Activated CD8-positive, alpha-beta memory T cell treated with anti-CD3 and anti-CD28 coated beads for 1 hour (primary cell): ENCODE measurements around the gene FATE1.

Experiments used
- DNase-seq, 2 donors: peaks; one replicate each; pipeline ENCODE4 v3.0.0-alpha.2; 2020; ENCODE audit warnings: low read depth in 1 of 2; ENCODE audit errors: extremely low read depth in 1 of 2

The FATE1 gene

DNA sequence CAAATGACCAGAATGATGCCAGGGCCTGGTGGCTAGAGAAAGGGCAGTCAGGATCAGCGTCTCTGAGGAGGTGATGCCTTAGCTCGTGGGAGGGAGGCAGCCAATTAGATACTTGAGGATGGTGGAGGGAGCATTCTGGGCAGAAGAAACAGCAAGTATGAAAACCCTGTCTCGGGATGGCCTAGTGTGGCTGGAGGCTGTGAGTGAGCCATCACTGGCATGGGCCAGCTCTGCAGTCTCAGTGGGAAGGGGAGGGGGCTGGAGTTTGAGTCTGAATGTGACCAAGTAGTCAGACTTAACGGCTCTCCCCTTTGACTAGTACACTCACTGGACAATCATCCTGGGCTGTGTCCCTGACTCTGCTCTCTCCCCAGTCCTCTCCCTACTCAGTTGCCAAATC lies 25.8 kb downstream of the FATE1 start:
- DNase-seq: no peak

DNA sequence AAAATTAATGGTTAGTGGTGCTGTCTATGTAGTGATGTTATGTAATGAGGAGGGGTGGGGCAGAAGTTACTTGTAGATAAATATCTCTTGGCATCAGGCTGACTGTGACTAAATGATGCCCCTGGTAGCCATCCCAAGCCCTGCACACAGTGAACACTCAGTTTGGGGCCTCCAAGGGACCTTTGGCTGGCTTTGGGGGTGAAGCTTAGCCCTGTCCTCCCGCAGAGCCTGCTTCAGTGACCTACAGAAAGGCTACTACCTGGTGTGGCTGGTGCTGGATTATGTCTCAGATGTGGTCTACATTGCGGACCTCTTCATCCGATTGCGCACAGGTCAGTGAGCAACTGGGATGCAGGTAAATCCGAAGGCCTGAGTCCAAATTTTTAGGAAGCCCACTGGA lies 26.5 kb downstream of the FATE1 start:
- DNase-seq: no peak

DNA sequence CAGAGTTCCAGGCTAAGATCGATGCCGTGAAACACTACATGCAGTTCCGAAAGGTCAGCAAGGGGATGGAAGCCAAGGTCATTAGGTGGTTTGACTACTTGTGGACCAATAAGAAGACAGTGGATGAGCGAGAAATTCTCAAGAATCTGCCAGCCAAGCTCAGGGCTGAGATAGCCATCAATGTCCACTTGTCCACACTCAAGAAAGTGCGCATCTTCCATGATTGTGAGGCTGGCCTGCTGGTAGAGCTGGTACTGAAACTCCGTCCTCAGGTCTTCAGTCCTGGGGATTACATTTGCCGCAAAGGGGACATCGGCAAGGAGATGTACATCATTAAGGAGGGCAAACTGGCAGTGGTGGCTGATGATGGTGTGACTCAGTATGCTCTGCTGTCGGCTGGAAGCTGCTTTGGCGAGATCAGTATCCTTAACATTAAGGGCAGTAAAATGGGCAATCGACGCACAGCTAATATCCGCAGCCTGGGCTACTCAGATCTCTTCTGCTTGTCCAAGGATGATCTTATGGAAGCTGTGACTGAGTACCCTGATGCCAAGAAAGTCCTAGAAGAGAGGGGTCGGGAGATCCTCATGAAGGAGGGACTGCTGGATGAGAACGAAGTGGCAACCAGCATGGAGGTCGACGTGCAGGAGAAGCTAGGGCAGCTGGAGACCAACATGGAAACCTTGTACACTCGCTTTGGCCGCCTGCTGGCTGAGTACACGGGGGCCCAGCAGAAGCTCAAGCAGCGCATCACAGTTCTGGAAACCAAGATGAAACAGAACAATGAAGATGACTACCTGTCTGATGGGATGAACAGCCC lies 28.0 kb downstream of the FATE1 start:
- DNase-seq: no peak

DNA sequence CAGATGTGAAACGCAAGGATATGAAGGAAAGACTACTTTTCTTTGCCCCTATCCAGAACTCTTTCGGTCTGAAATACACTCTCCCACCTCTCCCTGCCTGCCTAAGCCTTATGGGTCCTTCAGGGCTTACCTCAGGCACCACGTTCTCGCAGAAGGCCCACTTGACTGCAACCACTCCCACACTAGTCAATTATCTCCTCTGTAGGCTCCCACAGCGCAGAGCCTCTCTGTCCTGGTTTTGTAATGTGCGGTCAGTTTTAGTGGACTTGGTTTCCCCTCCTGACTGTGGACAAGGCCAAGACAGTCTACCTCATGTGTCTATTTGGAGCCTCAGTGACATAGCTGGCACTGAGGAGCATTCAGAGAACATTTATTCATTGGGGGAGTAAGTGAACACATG lies 29.8 kb downstream of the FATE1 start:
- no peak for DNase-seq

DNA sequence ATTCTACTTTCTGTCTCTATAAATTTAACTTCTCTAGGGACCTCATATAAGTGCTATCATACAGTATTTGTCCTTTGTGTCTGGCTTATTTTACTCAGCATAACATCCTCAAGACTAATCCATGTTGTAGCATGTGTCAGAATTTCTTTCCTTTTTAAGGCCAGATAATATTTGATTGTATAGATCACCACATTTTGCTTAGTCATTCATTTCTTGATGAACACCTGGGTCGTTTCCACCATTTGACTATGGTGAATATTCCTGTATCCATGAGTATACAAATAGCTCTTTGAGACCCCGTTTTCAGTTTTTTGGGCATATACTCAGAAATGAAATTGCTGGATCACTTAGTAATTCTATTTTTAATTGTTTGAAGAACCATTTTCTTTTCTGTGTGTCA lies 30.7 kb downstream of the FATE1 start:
- no peak for DNase-seq

DNA sequence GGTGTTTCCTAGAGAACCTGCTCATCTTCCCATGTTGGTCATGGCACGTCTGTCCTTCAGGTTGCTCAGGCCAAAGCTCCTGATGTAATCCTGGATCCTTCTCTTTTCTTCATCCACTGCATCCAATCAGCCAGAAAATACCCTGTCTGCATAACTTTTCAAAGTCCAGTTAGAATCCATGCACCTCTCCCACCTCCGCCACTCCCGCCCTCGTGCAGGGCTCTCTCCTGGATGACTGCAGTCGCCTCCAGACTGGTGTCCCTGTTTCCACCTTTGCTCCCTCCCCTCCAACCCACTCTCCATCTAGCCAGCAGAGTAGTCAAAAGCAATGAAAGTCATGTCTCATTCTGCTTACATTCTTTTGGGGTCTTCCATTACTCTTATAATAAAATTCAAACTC lies 34.7 kb downstream of the FATE1 start:
- no peak for DNase-seq

DNA sequence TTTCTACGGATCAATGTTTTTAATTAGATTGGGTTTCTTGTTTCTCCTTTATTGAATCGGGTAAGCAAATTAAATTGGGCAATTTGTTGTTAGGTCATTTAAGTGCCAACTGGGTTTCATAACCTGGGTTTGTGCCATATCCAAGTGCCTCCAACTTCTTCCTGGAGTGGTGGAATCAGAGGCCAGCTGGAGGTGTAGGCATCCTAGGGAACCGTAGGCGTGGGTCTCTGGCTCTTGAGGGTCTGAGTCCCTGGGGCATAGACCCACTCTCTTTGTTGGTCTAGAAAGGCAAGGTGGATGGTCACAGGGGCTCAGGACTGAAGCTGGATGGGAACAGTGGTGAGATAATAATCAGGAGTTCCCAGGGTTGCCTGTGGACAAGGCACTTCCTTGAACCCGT lies 37.0 kb downstream of the FATE1 start:
- no peak for DNase-seq

DNA sequence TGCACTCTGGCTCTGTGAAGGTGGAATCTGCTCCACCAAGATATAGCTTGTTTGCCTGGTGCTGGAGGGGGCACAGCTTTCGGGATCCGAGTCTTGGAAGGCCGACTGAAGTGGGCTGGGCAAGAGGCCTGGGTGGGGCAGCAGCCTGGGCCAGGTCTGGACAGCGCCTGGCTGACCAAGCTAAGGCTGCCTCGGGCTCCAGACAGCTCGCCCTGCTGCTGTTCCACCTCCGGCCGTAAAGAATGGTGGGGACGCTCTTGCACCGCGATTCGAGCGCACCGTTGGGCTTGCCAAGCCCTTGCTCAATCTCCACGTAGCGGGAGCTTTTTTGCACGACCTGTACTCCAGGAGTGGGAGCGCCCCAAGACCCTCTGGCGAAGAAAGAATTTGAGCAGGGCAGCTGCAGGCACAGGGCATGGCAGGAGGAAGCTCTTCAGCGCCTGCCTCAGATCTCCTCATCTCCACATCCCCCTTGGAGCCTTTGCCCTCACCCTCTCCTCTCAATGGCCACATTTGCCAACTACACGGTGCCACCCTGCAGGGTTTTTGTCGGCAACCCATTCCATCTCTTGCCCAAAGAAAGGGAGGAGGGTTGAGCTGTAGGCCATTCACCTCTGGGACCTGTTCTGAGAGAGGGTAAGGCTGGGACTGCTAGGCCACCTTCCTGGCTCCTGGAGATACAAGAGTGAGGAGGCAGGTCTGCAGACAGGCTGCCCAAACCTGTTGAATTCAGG lies 37.6 kb downstream of the FATE1 start:
- DNase-seq: no peak

DNA sequence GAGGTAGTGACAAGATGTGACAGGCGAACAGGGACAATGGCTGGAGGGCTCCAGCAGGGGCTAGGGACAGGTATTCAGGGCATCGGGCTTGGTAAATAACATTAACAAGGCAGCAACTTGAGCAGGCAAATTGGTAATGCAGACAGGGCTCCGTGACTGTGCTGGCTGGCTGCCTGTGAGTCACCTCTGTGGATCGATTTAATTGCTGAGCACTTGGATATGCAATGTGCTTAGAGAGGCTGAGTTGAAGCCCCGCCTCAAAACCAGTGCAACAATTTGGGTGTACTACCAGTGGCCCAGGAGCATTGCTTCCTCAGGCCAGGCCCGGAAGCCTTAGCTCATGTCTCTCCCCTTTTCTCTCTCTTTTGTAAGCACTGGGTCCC lies 38.2 kb downstream of the FATE1 start:
- DNase-seq: no peak

DNA sequence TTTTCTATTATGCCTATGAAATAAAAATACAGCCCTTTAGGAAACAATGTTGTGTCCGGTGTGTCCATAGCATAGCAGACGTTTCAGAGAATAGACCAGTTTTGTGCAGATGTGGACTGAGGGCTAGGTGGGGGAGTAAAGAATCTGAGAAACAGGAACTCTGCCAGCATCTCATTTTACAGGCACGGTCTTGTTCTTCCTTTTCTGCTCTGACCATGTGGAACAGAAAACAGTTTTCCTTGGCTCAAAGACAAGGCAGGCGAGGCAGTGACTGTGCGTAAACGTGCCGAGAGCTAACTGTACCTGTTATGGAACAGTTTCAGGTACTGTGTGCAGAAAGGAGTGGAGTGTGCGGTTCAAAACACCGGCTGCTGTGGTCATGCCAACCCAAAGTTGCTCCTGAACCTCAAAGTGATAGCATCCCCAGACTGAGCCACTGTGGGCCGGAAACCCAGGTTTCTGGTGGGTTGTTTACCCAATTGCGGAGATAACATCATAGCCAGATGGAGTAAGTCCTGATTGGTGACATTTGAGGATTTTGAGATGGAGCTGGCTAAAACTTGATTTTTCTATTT lies 38.9 kb downstream of the FATE1 start:
- no peak for DNase-seq

DNA sequence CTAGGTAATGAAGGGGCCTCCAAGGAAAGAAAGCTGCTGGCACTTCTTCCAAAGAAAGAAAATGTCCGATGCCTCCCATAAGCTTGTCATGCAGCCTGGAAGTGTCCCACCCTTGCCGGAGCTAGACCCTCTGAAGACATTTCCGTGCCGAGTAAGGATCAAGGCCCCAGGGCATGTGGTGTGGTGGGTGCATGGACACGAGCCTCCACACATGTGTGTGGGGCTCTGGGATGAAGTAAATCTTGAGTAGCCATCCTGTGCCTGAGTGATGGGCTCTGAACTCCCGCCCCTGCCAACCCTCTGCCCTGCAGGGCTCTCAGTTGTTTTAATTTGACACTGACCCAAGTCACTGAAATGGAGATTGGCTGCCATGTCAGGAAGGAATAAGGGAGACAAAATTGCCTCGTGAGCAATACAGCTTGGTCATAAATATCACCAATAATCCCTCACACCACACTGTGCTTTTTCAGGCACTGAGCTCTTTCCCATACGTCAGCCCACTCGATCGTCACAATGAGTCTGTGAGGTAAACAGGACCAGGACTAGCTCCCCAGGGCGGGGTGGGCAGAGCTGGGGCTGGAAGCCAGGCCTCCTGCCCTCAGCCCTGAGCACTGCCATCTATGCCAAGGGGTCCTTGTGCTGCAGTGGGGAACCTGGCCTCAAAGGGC lies 43.3 kb downstream of the FATE1 start:
- no peak for DNase-seq

DNA sequence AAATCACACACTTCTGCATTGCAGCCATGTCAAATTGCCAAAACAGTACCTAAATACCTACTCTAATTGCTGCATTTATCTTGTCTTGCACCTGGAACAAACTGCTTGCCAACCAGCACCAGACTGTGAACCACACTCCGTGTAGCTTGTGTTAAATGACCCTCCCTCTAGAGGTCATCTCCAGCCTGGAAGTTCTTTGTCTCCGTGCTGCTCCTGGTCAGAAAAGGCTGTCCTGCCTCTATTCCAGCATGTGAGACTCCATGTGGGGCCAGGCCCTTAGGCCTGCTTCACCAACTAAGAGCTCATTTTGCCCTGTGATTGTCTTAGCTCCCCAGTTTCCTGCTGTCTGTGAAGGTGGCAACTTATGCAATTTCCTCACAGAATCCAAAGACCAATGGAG lies 47.0 kb downstream of the FATE1 start:
- no peak for DNase-seq

DNA sequence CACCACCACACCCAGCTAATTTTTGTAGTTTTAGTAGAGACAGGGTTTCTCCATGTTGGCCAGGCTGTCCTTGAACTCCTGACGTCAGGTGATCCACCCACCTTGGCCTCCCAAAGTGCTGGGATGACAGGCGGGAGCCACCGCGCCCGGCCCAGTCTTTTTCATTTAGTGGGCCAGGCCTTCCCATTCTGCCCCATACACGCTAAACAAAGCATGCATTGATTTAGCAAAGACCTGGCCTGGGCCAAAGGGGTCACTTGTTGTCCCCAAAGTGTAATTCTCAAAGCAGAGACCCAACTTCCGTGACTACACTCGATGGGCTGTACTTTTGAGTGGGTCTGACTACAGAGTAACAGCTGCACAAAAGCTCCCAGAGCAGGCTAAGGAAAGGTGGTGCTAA lies 47.9 kb downstream of the FATE1 start:
- no peak for DNase-seq

DNA sequence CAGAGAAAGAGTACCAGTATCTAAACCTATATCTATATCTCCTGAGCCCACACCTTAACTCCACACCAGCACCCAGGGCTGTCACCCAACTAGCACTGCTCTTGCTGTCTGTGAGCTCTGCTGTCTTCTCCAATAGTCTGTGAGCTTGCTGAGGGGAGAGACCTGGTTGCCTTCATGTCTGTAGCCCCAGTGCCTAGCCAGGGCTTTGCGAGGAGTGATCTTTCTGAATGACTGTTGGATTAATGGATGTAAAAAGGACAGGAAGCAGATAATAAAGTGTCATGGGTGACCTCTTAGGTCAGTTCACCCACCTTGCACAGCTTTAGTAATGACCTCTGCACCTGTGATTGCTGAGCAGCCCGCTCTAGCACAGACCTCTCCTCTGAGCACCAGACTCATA lies 49.2 kb downstream of the FATE1 start:
- no peak for DNase-seq

DNA sequence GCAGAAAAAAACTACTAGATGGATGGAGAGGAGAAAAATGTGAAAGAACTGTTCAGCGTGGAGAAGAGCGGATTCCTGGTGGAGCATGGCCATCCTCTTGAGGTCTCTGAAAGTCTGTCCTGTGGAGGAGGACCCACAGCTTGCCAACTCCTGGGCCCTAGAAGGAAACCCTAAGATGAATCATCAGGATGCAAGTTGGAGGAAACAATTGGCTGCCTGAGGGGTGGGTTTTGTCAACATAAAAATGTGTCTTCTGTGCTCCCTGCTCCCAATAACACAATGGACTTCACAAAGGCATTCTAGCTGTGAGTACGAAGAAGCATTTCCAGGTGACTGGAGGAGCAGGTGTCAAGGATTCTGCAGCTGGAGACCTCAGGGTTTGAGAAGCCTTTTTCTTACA lies 55.9 kb downstream of the FATE1 start:
- no peak for DNase-seq
